ENCODE measurements around the gene CPD.
"Not testable (repeated sequence)": the region's sequence is repeated elsewhere in the genome, so short reads cannot be mapped to it uniquely, and the experiment has no call there.

The CPD gene

DNA sequence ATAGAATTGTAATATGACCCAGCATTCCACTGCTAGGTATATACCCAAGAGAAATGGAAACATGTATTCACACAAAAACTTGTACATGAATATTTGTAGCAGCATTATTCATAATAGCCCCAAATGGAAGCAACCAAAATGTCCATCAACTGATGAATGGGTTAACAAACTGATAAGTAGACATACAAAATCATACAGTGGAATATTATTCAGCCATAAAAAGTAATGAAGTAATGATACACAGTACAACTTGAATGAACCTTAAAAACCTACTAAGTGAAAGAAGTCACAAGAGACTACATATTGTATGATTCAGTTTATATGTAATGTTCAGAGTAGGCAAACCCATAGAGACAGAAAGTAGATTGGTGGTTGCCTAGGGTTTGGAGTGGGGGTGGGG, 58.0 kb downstream of the CPD start:
- DNase-seq, result no peak

DNA sequence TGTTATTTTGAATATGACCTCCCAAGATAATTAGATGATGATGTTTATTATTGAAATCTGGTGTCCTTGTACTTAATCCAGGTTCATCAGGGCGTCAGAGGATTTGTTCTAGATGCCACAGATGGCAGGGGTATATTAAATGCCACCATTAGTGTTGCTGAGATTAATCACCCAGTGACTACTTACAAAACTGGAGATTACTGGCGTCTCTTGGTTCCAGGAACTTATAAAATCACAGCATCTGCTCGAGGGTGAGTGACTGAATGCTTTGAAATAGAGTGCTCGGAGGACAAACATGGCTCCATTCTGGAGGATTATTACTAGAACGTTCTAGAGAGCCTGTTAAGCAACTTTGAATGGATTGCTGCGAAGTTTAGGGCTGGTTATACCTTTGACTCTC, 65.0 kb downstream of the CPD start:
- DNase-seq, result no peak

DNA sequence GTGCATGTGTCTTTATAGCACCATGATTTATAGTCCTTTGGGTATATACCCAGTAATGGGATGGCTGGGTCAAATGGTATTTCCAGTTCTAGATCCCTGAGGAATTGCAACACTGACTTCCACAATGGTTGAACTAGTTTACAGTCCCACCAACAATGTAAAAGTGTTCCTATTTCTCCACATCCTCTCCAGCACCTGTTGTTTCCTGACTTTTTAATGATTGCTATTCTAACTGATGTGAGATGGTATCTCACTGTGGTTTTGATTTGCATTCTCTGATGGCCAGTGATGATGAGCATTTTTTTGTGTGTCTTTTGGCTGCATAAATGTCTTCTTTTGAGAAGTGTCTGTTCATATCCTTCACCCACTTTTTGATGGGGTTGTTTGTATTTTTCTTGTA, 67.9 kb downstream of the CPD start:
- not testable (repeated sequence) for DNase-seq

DNA sequence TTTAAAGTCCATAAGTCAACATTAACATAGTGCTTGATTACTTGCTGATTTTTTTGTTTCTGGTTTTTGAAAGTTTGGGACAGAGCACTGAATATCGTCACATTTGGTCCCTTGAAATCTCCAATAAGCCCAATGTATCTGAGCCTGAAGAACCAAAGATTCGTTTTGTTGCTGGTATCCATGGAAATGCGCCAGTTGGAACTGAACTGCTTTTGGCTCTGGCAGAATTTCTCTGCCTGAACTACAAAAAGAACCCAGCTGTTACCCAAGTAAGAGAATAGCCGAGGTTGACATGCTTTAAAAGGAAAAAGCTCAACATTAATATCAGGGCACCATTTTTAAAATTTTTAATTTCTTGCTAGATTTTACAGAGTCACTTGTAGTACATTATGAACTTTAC, 70.8 kb downstream of the CPD start:
- DNase-seq, result no peak

DNA sequence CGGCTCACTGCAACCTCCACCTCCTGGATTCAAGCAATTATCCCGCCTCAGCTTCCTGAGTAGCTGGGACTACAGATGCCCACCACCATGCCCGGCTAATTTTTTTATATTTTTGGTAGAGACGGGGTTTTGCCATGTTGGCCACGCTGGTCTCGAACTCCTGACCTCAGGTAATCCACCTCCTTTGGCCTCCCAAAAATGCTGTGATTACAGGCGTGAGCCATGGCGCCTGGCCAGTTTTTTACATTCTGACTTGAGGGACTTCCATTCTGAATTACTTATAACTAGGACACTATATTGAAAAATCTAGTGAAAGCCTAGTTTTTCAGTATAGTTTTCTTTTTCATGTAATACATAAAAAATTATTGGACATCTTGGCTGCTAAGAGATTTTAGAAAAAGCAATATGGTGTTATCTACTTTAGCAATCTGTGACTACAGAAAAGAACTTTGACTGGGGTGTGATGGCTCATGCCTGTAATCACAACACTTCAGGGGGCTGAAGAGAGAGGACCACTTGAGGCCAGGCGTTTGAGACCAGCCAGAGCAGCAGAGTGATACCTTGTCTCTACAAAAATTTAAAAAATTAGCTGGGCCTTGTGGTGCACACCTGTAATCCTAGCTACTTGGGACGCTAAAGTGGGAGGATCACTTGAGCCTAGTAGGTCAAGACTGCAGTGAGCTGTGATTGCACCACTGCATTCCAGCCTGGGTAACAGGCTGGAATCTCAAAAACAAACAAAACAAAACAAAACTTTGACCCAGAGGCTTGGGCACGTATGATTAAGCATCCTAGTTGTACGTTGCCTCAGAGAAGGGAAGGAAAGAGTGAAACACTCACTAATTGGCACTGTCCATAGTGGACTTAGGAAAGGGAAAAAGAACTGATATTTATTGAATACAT, 71.6 kb downstream of the CPD start:
- no peak for DNase-seq

GRCh38 chr17:30454635-30455034, 75.9 kb downstream of the CPD start:
- DNase-seq, result no peak

DNA sequence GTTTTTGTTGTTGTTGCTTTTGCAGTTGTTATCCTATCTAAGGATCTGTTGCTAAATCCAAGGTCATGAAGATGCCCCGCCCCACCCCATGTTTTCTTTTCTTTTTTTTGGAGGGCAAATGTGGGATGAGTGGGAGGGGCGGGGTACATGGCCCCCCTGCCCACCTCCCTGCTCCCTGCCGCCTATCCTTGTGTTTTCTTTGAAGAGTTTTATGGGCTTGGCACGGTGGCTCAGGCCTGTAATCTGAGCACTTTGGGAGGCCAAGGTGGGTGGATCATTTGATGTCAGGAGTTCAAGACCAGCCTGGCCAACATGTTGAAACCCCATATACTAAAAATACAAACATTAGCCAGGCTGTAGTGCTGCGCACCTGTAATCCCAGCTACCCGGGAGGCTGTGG, 79.6 kb downstream of the CPD start:
- DNase-seq, result no peak

GRCh38 chr17:30458797-30459413, 80.2 kb downstream of the CPD start:
- DNase-seq, result not testable (repeated sequence)

GRCh38 chr17:30468465-30468864, 89.7 kb downstream of the CPD start:
- no peak for DNase-seq

DNA sequence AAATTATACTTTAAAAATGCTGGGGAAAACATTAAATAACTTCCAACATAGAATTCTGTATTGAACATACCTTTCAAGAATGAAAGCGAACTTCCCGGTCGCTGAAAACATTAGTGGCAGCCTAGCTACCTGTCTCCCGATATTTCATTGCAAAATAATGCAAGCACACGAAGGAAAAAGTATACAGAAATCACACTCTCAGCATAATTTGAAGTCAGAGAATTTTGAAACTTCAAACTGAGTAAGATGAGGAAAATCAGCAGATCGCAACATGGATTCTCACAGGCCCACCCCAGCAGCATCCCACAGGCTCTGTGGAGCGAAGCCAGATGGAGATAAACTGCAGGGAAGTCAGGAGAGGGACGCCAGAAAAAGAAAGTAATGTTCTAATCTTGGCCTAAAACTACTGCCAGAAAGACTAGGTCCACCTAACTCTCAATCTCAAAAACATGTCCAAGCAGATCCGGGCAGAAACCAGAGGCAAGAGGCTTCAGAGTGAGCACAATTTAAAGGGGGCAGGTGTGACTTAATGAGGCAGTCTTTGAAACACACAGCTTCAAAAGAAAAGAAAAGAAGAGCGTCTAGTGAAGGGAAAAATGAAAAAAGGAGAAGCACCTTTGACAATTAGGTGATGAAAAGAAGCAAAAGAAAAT, 93.6 kb downstream of the CPD start:
- no peak for DNase-seq

DNA sequence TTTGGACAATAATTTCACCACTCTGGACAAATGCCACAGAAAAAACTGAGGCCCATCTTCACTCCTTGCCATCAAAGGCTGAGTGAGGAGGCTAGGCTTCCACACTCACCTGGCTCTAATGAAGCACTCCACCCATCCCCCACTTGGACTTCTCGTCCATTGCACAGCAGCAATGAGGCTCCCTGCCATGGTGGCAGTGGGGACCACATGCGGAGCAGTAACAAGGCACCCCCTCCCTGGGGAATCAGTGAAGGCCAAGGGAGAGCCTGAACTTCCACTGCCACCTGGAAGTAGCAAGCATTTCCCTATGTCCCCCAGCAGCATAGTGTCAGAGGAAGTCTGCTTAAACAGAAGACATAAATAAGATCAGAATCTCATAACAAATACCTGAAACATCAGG, 96.5 kb downstream of the CPD start:
- DNase-seq, result no peak

DNA sequence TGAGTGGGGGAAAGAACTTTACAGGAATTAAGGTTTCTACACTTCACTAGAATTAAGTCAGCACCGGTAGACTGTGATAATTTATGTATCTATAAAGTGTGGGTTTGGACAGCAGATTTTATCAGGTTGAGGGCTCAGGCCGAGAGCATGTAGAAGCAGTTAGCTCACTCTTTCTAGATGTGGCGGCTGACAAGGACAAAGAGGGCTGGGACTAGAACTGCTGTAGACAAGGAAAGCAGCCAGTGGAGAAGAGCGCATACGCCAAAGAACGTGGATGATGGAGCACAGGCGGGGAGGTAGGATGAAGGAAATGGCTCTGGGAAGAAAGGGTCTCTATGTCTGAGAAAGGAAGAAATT, 98.0 kb downstream of the CPD start:
- DNase-seq, result peak; percentile 10

- peak; percentile 95 for DNase-seq
Observed at GRCh38 chr17:30477083-30477773, 98.5 kb downstream of the CPD start, which contains the start of gene GOSR1. Gene GOSR1, plus strand, starts transcription at chr17:30477408. Its CDS starts 26 bp downstream, at chr17:30477434.

GRCh38 chr17:30477774-30478115, 99.0 kb downstream of the CPD start:
- DNase-seq, result peak; percentile 22

DNA sequence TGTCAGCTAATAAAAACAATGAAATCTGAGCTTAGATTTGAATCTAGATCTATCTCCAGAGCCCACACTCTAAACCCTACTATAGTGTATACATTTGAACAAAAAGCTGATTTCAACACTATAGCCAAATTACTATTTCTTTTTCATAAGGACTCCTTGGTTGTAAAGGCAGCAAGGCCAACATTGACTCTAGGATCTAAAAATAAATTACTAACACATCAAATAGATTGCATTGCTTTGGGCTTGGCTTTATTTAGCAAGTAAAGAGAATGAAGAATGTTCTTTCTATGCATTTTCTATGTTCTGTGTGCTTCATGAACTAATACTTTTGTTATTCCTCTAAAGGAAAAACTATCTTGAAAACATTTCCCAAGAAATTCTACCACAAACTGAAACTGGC, 103.8 kb downstream of the CPD start:
- DNase-seq, result no peak

GRCh38 chr17:30483159-30483558, 104.4 kb downstream of the CPD start:
- DNase-seq, result no peak

- DNase-seq, result no peak
Observed at GRCh38 chr17:30493780-30494179, 115.1 kb downstream of the CPD start.

- DNase-seq, result no peak
Observed at GRCh38 chr17:30495586-30495985, 116.9 kb downstream of the CPD start.

DNA sequence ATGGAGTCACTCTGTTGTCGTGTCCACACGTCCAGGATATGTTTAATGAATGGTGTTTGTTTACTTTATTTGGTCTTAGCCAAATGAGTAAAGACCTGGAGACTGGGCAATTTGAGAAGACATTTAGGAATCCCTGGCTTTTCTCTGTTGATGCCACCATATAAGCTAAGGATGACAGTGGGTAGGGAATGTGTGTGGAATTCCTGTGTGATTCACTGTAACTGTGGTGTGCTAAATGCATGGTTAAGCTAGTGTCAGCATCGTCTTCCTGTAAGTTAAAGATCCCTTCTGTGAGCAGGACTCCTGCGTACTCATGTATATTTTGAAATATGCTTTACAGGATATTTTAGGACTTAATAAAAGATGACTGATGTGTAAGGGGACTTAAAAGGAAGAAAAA, 124.8 kb downstream of the CPD start:
- DNase-seq, result no peak

- DNase-seq, result no peak
Observed at GRCh38 chr17:30505868-30506417, 127.2 kb downstream of the CPD start.

DNA sequence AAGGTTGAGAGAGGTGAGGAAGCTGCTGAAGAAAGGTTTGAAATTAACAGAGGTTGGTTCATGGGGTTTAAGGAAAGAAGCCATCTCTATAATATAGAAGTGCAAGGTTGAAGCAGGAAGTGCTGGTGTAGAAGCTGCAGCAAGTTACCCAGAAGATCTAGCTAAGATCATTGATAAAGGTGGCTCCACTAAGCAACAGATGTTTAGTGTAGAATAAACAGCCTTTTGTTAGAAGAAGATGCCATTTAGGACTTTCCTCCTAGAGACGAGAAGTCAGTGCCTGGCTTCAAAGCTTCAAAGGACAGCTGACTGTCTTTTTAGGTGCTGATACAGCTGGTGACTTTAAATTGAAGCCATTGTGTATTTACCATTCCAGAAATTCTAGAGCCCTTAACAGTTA, 127.8 kb downstream of the CPD start:
- DNase-seq, result no peak

- DNase-seq, result no peak
Observed at GRCh38 chr17:30513346-30513745, 134.6 kb downstream of the CPD start.
